HG02642 (cell line): ENCODE measurements around the gene CARD14.
"Not testable (repeated sequence)": the region's sequence is repeated elsewhere in the genome, so short reads cannot be mapped to it uniquely, and the experiment has no call there.

ENCODE experiments used
- ATAC-seq: cut with Tn5 transposase; IDR thresholded peaks from one replicate; pipeline ENCODE4 v1.9.1; 2021; ENCODE audit warnings: mild to moderate bottlenecking; ENCODE audit not compliant: unreplicated experiment, poor library complexity

CARD14 gene

GRCh38 chr17:80147035-80147822 is 22.6 kb upstream of the CARD14 start, which contains the start of gene EIF4A3:
Gene EIF4A3 (minus strand): TSS chr17:80147128. CDS start chr17:80146961, 167 bp downstream.
- ATAC-seq, result peak; percentile 84

DNA sequence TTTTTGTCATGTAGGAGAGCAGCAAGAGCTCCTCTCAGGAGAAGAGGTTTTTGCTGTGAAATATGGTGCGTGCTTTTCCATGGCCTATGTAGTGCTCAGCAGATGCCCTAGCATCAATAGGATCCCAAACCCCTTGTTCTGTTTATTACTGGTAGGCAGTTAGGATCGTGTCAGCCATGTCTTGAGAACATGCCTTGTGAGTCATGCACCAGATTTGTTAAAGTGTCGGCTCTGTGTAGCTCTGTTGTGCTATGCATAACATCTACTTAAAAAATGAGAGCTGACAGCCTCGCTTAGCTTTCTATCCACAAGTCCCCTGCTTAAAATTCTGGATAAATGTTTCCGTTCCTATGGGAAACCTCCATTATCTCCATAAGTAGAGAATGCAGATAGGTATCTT is 18.5 kb upstream of the CARD14 start:
- no peak for ATAC-seq

DNA sequence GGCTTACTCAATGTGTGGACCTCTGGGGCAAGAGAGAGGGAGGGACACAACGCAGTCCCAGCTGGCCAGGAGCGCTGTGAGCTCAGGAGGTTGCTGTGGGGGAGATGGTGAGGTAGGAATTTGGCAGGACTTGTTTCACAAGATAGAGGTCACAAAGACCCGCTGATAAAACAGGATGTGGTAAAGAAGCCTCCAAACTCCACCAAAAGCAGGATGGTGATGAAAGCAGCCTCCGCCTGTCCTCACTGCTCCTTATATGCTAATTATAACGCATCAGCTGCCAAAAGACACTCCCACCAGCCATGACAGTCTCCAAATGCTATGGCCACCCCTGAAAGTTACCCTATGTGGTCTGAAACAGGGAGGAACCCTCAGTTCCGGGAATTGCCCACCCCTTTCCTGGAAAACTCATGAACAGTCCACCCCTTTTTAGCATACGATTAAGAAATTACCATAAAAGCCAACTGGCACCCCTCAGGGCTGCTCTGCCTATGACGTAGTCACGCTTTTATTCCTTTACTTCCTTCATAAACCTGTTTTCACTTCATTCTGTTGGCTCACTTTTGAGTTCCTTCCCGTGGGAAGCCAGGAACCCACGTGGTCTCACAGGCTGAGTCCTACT is 17.6 kb upstream of the CARD14 start:
- ATAC-seq, result no peak

DNA sequence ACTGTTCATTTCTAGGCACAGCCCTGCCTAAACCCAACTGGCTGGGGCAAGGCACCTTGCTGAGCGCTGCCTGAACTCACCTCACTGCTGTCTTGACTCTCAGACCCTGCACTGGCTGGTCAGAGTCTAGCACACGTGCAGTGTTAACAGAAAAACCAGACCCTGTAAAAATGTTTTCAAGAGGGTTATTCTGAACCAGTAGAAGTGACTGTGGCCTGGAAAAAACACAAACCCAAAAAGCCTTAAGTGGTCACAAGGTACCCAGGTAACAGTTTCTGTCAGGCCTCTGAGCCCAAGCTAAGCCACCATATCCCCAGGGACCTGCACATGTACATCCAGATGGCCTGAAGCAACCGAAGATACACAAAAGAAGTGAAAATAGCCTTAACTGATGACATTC is 16.8 kb upstream of the CARD14 start:
- ATAC-seq, result peak; percentile 59

DNA sequence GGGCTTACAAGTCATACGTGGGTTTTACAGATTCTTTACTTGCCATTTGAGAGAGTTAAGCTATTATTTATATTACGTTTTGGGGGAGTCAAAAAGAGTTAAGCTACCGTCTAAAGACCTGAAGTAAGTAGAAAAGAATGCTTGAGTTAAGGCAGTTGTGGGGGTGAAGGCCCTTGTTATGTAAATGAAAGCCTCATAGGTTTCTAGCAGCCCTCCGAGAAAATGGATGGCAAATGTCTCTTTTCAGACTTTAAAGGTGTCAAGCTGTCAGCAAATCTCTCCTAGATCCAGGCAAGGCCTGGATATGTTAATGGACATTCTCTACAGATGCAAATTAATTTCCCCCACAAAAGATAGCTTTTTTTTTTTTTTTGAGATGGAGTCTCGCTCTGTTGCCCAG is 15.7 kb upstream of the CARD14 start:
- ATAC-seq, result no peak

DNA sequence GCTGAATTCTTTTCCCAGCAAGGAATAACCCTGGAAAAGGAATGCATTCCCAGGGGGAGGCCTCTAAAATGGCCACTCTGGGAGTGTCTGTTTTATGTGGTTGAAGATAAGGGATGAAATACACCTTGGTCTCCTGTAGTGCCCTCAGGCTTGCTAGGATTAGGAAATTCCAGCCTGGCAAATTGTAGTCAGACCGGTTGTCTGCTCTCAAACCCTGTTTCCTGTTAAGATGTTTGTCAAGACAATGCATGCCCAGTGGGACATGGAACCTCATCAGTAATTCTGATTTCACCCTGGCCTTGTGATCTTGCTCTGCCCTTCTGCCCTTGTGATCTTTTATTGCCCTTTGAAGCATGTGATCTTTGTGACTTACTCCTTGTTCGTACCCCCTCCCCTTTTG is 14.2 kb upstream of the CARD14 start:
- ATAC-seq, result not testable (repeated sequence)

DNA sequence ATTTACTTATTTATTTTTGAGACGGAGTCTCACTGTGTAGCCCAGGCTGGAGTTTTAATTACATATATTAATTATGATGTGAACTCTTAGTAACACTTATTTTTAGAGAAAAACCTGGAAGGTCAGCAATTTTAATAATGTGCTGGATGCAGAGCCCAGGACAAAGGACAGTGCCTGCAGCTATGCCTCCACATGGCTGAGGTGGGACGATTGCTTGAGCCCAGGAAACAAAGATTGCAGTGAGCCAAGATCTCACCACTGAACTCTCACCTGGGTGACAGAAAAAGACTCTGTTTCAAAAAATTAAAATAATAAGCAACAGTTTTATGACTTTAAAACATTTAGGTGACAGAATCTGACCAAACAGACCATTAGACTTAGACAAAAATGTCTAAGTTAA is 11.0 kb upstream of the CARD14 start:
- ATAC-seq, result no peak

DNA sequence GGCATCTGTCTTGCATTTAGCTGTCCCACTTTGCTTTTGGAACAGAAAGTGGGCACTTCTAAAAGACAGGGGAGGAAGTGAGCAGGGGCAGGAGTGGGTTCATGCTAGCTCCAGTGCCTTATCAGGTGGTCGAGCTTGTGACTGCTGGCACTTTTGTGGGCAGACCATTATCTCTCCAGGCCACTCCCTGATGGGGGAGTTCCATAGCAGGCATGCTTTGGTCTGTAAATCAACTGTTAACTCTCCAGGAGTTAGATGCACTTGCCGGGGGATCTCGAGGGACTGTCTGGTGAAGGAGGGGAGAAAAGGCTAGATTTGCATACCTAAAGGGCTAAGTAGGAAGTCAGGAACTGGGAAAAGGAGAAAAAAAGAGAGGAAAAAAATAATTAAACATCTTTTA is 9.3 kb upstream of the CARD14 start:
- no peak for ATAC-seq

- ATAC-seq, result no peak
Measured at GRCh38 chr17:80163336-80163735, 6.5 kb upstream of the CARD14 start.

DNA sequence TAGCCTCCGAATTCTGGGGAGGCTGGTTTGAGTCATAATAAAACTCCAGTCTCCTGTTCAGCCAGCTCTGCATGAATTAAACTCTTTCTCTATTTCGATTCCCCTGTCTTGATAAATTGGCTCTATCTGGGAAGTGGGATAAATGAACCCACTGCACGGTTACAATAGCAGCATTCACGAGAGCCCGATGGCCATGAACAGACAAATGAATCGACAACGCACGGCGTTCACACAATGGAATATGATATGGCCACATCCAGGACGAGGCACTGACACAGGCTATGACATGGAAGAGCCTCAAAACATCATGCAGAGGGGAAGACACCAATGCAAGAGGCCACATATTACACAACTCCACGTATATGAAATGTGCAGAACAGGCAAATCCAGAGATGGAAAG is 5.6 kb upstream of the CARD14 start:
- no peak for ATAC-seq

DNA sequence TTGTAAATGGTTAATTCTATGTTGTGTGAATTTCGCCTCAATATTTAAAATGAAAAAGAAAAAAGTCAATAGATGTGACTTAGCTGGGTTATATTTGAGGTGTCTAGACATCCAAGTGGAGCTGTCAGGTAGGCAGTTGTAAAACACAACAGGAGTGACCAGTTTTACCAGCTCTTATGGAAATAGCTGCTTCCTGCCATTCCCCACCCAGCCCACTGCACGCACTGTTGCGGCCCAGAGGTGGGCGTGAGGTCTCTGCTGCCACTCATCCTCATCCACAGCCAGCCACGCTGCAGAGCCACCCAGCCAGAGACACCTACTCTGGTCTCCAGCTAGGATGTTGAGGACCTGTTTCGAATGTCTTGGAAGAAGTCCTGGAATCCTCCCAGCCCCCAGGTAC is 3.4 kb upstream of the CARD14 start:
- no peak for ATAC-seq

DNA sequence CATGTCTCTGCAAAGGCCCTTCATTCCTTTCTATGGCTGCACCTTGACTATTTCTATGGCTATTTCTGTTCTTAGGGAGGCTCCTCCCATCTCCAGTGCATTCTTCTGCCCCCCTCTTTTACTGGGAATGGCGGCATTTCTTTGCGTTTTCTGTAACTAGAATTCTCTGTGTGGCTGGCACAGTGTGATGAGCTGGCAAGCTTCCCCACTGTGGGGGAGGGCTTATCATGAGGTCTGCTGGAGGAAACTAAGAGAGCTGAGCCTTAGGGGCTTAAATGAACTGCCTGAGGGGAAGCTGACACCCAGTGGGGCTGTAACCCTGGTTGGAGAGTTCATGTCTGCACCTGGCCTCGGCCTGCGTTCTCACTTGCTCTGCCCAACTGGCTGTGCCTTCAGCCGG is 1.5 kb upstream of the CARD14 start:
- ATAC-seq, result no peak

GRCh38 chr17:80169107-80169506 is 723 bp upstream of the CARD14 start:
- ATAC-seq, result no peak

GRCh38 chr17:80171681-80172080 is 1.9 kb downstream of the CARD14 start:
- ATAC-seq, result no peak

DNA sequence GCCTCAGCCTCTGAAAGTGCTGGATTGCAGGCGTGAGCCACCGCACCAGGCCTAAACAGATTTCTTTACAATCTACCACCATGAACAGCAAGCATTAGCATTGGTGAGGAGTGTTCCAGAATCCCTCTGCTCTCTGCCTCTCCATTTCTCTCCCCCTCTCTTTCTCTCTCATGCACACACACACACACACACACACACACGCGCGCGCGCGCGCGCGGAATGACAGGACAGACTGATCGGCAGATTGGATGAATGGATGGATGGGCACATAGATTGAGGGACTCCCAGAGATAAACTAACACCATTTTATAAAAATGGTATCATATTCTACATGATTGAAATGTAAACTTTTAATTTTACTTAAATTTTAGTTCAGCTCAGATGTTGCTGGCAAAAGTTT is 3.3 kb downstream of the CARD14 start:
- no peak for ATAC-seq

DNA sequence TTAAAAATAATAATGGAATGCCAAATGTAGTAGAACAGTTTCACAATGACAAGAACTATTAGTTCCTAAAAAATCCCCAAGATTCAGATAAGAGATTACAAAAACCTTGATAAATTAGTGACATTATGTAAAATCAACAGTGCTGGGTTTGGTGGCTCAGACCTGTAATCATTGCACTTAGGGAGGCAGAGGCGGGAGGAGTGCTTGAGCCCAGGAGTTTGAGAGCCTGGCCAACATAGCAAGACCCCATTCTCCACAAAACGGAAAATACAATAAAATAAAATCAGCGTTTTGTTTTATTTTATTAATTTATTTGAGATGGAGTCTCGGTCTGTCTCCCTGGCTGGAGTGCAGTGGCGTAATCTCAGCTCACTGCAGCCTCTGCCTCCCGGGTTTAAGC is 4.1 kb downstream of the CARD14 start:
- ATAC-seq, result no peak

GRCh38 chr17:80176757-80177156 is 6.9 kb downstream of the CARD14 start:
- no peak for ATAC-seq

GRCh38 chr17:80177986-80178595 is 8.3 kb downstream of the CARD14 start:
- ATAC-seq, result no peak

DNA sequence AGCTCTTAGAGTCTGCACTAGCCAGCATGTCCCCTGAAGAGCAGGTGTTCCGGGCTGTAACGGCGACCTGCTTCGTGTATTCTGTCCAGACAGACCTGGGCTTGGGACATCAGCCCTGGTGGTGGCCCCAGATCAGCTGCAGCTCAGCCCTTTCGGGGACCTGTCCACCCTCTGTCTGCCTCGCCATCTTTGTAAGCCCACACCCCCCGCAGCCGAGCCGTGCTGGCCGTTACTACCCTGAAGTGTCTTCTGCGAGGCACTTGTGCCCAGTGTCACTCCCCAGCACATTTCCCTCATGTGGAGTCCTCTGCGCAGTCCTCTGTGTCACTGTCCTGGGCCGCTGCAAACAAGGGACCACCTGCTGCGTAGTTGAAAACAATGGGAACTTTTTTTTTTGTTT is 10.4 kb downstream of the CARD14 start:
- ATAC-seq, result no peak

DNA sequence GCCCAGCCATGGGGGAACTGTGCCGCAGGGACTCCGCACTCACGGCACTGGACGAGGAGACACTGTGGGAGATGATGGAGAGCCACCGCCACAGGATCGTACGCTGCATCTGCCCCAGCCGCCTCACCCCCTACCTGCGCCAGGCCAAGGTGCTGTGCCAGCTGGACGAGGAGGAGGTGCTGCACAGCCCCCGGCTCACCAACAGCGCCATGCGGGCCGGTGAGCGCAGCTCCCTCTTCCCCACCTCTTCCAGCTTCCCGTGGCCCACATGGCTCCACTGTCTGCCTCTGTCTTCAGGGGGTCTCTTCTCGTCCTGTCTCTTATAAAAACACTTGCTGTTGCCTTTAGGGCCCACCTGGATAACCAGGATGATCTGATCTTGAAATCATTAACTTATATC is 11.6 kb downstream of the CARD14 start:
- ATAC-seq, result no peak

GRCh38 chr17:80182118-80182844 is 12.5 kb downstream of the CARD14 start:
- ATAC-seq, result no peak
